HEK293 (cell line): ENCODE data around the gene LINC00632.
"Not testable (repeated sequence)": the region's sequence is repeated elsewhere in the genome, so short reads cannot be mapped to it uniquely, and the experiment has no call there.

Experiments
- CTCF ChIA-PET: fragments of 350-600 bp; formaldehyde crosslinking; extraction: SDS; loops from one replicate; lab custom pipeline; 2021; ENCODE audit warnings: antibody characterized with exemption; lab: Yijun Ruan, JAX
- POLR2A ChIA-PET: fragments of 300-600 bp; formaldehyde crosslinking; extraction: SDS; loops from one replicate; lab custom pipeline; 2020; ENCODE audit warnings: antibody characterized with exemption, inconsistent platforms; lab: Yijun Ruan, JAX
- H3K27ac ChIP-seq: fragments of 200-500 bp; sonication (Bioruptor generic); 2 replicates; pipeline ENCODE4 v1.5.1; 2014; ENCODE audit warnings: low read depth, low read length, control low read depth, inconsistent platforms; ENCODE audit errors: extremely low read depth
- H3K36me3 ChIP-seq, 2 experiments: fragments of 200-500 bp in 1 of 2; sonication (Bioruptor generic) in 1 of 2; 1 replicate in 1 of 2; 2 replicates in 1 of 2; pipeline ENCODE4 v1.5.1; 2014 to 2017; ENCODE audit warnings: inconsistent platforms in 2 of 2, low read length in 2 of 2; ENCODE audit not compliant: control insufficient read depth in 2 of 2, insufficient read depth in 1 of 2
- H3K4me1 ChIP-seq: fragments of 200-500 bp; sonication (Bioruptor generic); 2 replicates; pipeline ENCODE4 v1.5.1; 2014; ENCODE audit warnings: mild to moderate bottlenecking, low read length, inconsistent platforms; ENCODE audit not compliant: control insufficient read depth, insufficient read depth
- H3K4me3 ChIP-seq: 2 replicates; pipeline ENCODE4 v1.5.1; 2011; ENCODE audit warnings: low read depth, mild to moderate bottlenecking, control low read depth, low read length, moderate library complexity
- H3K9me3 ChIP-seq: fragments of 200-500 bp; sonication (Bioruptor generic); 2 replicates; pipeline ENCODE4 v1.5.1; 2014; ENCODE audit warnings: low read depth, low read length, inconsistent platforms; ENCODE audit not compliant: control insufficient read depth, insufficient read depth
- KLF1 ChIP-seq: fragments of 450-650 bp; formaldehyde crosslinking; IDR thresholded peaks from 2 replicates; pipeline ENCODE4 v1.5.1; 2016; ENCODE audit warnings: missing biosample characterization, missing genetic modification characterization
- MZF1 ChIP-seq: fragments of 450-650 bp; formaldehyde crosslinking; IDR thresholded peaks from 2 replicates; pipeline ENCODE4 v1.5.1; 2017; ENCODE audit warnings: missing biosample characterization, missing genetic modification characterization, borderline replicate concordance
- REPIN1 ChIP-seq: fragments of 450-650 bp; formaldehyde crosslinking; IDR thresholded peaks from 2 replicates; pipeline ENCODE4 v1.5.1; 2017; ENCODE audit warnings: missing biosample characterization, missing genetic modification characterization, low read depth
- SCRT2 ChIP-seq: fragments of 450-650 bp; formaldehyde crosslinking; IDR thresholded peaks from 2 replicates; pipeline ENCODE4 v1.5.1; 2016; ENCODE audit warnings: missing biosample characterization, missing genetic modification characterization
- TRIM28 ChIP-seq: IDR thresholded peaks from 2 replicates; pipeline ENCODE4 v1.6.1; 2011; ENCODE audit warnings: low read length, control low read depth, borderline replicate concordance
- WT1 ChIP-seq: fragments of 450-650 bp; formaldehyde crosslinking; IDR thresholded peaks from 2 replicates; pipeline ENCODE4 v1.5.1; 2016; ENCODE audit warnings: missing biosample characterization, missing genetic modification characterization
- YY2 ChIP-seq: fragments of 450-650 bp; formaldehyde crosslinking; IDR thresholded peaks from 2 replicates; pipeline ENCODE4 v1.5.1; 2016; ENCODE audit warnings: missing biosample characterization, missing genetic modification characterization
- ZBTB48 ChIP-seq: fragments of 450-650 bp; formaldehyde crosslinking; IDR thresholded peaks from 2 replicates; pipeline ENCODE4 v1.5.1; 2016; ENCODE audit warnings: missing biosample characterization, missing genetic modification characterization
- ZNF140 ChIP-seq: fragments of 450-650 bp; formaldehyde crosslinking; IDR thresholded peaks from 2 replicates; pipeline ENCODE4 v1.5.1; 2016; ENCODE audit warnings: missing biosample characterization, missing genetic modification characterization
- ZNF280D ChIP-seq: fragments of 450-650 bp; formaldehyde crosslinking; IDR thresholded peaks from 2 replicates; pipeline ENCODE4 v1.5.1; 2016; ENCODE audit warnings: missing biosample characterization, missing genetic modification characterization
- ZNF354C ChIP-seq: fragments of 450-650 bp; formaldehyde crosslinking; IDR thresholded peaks from 2 replicates; pipeline ENCODE4 v1.5.1; 2016; ENCODE audit warnings: missing biosample characterization, missing genetic modification characterization, low read depth, borderline replicate concordance
- ZNF404 ChIP-seq: fragments of 450-650 bp; formaldehyde crosslinking; IDR thresholded peaks from 2 replicates; pipeline ENCODE4 v1.5.1; 2017; ENCODE audit warnings: missing biosample characterization, missing genetic modification characterization
- ZNF416 ChIP-seq: fragments of 450-650 bp; formaldehyde crosslinking; IDR thresholded peaks from 2 replicates; pipeline ENCODE4 v1.5.1; 2016; ENCODE audit warnings: missing biosample characterization, missing genetic modification characterization
- ZNF585B ChIP-seq: fragments of 450-650 bp; formaldehyde crosslinking; IDR thresholded peaks from 2 replicates; pipeline ENCODE4 v1.5.1; 2016; ENCODE audit warnings: missing biosample characterization, missing genetic modification characterization
- ZNF654 ChIP-seq: fragments of 450-650 bp; formaldehyde crosslinking; IDR thresholded peaks from 2 replicates; pipeline ENCODE4 v1.5.1; 2016; ENCODE audit warnings: low read depth, missing biosample characterization, missing genetic modification characterization
- ZNF776 ChIP-seq: fragments of 450-650 bp; formaldehyde crosslinking; IDR thresholded peaks from 2 replicates; pipeline ENCODE4 v1.5.0; 2017; ENCODE audit warnings: missing biosample characterization, missing genetic modification characterization, borderline replicate concordance
- ZNF777 ChIP-seq: fragments of 450-650 bp; formaldehyde crosslinking; IDR thresholded peaks from 2 replicates; pipeline ENCODE4 v1.5.1; 2017; ENCODE audit warnings: missing biosample characterization, missing genetic modification characterization, borderline replicate concordance
- ZSCAN23 ChIP-seq: fragments of 450-650 bp; formaldehyde crosslinking; IDR thresholded peaks from 2 replicates; pipeline ENCODE4 v1.5.1; 2016; ENCODE audit warnings: missing biosample characterization, missing genetic modification characterization
- TF ChIP-seq, protein P1 (sequence below): fragments of 450-650 bp; formaldehyde crosslinking; IDR thresholded peaks from 2 replicates; pipeline ENCODE4 v1.5.1; 2016; ENCODE audit warnings: missing biosample characterization, missing genetic modification characterization, low read depth
- TF ChIP-seq, protein P2 (sequence below): fragments of 450-650 bp; formaldehyde crosslinking; IDR thresholded peaks from 2 replicates; pipeline ENCODE4 v1.5.1; 2016; ENCODE audit warnings: missing biosample characterization, missing genetic modification characterization

Gene LINC00632

DNA sequence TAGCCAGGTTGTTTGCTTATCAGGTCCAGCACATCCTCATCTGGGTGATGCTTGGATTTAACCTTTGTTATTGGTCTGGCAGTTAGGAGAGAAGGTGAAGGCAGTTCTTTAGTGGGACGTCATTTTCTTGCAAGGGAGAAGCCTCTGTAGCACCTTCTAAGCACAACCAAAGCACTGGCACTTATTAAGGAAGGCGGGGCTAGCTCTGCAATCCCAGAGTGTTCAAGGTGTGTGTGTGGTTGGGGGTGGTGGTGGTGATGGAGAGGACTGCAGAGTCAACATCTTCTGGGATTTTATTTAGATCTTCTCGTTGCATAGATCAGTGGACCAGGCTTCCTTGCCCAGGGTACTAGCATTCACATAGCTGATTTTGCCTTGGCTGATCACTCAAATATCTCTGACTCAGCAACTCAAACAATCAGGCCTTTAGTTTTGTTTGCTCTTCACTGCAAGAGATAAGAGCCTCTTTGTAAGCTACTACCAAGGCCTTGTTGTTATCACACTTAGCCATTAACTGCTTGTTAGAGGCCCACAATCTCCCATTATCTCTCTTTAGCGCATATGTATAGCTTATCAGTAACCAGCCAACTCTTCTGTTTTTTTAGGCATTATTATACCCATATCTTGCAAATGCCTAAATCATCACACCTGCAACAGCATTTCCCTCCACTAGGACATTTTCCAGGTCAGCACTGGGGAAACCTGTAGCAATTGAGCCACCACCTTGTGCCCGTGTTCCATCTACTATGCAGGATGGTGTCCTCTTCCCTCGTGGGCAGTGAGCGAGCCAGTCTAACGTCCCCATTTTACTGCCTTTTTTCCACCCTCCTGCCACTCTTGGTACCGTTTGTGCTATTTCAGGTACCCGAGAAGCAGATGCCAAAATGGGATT lies 36.5 kb upstream of the LINC00632 start:
- Histone ChIP-seq H3K9me3 (no peaks in the 10 kb centered on the region), H3K27ac (no peak overlapping the region), H3K4me1 (peaks cover 5% of the 10 kb centered on the region), H3K36me3 (no peaks in the 10 kb centered on the region), H3K4me3 (no peak overlapping the region)
- ChIA-PET CTCF (interaction anchor here (0.6 to 2.9 kb wide), 2 partner anchors 8 to 708 kb away, joined by 3 to 14 read pairs; partner anchors contain the start of gene CXorf66), POLR2A (no interaction called here)
- TF ChIP-seq ZNF654 = no peak
- no peak for TF ChIP-seq ZNF777 (tag by site-specific recombination)
- 0 out of 2 replicates have a peak, but pooled peaks have one; percentile 25 for TF ChIP-seq TRIM28
- TF ChIP-seq SCRT2 (tag by site-specific recombination) = no peak

GRCh38 chrX:140687706-140688105 lies 21.9 kb upstream of the LINC00632 start:
- CTCF ChIA-PET = no interaction called here
- Histone ChIP-seq H3K4me1 (no peaks in the 10 kb centered on the region), H3K9me3 (no peaks in the 10 kb centered on the region), H3K27ac (no peak overlapping the region), H3K4me3 (no peak overlapping the region), H3K36me3 (no peaks in the 10 kb centered on the region)
- POLR2A ChIA-PET = no interaction called here
- TF ChIP-seq, protein P1, sequence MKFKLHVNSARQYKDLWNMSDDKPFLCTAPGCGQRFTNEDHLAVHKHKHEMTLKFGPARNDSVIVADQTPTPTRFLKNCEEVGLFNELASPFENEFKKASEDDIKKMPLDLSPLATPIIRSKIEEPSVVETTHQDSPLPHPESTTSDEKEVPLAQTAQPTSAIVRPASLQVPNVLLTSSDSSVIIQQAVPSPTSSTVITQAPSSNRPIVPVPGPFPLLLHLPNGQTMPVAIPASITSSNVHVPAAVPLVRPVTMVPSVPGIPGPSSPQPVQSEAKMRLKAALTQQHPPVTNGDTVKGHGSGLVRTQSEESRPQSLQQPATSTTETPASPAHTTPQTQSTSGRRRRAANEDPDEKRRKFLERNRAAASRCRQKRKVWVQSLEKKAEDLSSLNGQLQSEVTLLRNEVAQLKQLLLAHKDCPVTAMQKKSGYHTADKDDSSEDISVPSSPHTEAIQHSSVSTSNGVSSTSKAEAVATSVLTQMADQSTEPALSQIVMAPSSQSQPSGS = peak; percentile 77
- TF ChIP-seq, protein P2, sequence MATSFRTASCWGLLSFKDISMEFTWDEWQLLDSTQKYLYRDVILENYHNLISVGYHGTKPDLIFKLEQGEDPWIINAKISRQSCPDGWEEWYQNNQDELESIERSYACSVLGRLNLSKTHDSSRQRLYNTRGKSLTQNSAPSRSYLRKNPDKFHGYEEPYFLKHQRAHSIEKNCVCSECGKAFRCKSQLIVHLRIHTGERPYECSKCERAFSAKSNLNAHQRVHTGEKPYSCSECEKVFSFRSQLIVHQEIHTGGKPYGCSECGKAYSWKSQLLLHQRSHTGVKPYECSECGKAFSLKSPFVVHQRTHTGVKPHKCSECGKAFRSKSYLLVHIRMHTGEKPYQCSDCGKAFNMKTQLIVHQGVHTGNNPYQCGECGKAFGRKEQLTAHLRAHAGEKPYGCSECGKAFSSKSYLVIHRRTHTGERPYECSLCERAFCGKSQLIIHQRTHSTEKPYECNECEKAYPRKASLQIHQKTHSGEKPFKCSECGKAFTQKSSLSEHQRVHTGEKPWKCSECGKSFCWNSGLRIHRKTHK (tag by site-specific recombination) = no peak
- no peak for TF ChIP-seq ZNF416

- CTCF ChIA-PET, POLR2A ChIA-PET: not testable (repeated sequence)
These were observed 18.0 kb upstream of the LINC00632 start for GRCh38 chrX:140691596-140691995.

GRCh38 chrX:140697618-140698017 lies 11.9 kb upstream of the LINC00632 start:
- H3K4me3 ChIP-seq = no peak overlapping the region
- TF ChIP-seq MZF1 (tag by site-specific recombination) (no peak), WT1 (tag by site-specific recombination) (no peak), ZNF585B (no peak), ZNF280D (tag by site-specific recombination) (no peak), ZNF354C (tag by site-specific recombination) (no peak), KLF1 (no peak), ZBTB48 (no peak), ZSCAN23 (no peak), REPIN1 (tag by site-specific recombination) (no peak), YY2 (no peak), ZNF404 (tag by site-specific recombination) (no peak), ZNF776 (tag by site-specific recombination) (no peak), ZNF140 (tag by site-specific recombination) (no peak)
- no peaks in the 10 kb centered on the region for H3K9me3 ChIP-seq
- H3K36me3 ChIP-seq = no peaks in the 10 kb centered on the region
- no peak overlapping the region for H3K27ac ChIP-seq
- H3K4me1 ChIP-seq = no peaks in the 10 kb centered on the region
- CTCF ChIA-PET = interaction anchor here (0.7 to 1.8 kb wide), 4 partner anchors 12 to 406 kb away, joined by 4 to 5 read pairs (median 4); partner anchors contain the start of gene LINC00632
- POLR2A ChIA-PET = no interaction called here

More at GRCh38 chrX:140691596-140691995, 18.0 kb upstream of the LINC00632 start:
- not testable (repeated sequence) for H3K4me1 ChIP-seq, H3K27ac ChIP-seq, H3K9me3 ChIP-seq, H3K36me3 ChIP-seq, H3K4me3 ChIP-seq
